K562 (cell line): Measurements from ENCODE around the gene UBE2D3. TPM values are rescaled to one million over a fixed set of nuclear protein-coding genes. Genes with fewer than 3 reads are reported as not detected.

Experiments
- FOXA3 ChIP-seq, 2 experiments: fragments of 450-650 bp in 1 of 2; sonication (generic) in 1 of 2; formaldehyde crosslinking; IDR thresholded peaks in 1 of 2; conservative IDR thresholded peaks in 1 of 2; 2 replicates each; pipeline versions ENCODE4 v1.4.0 to v1.8.0; 2020 to 2022; ENCODE audit warnings: mild to moderate bottlenecking in 2 of 2, missing genetic modification reagents in 1 of 2
- GATAD2A ChIP-seq: fragments of 450-650 bp; IDR thresholded peaks from 2 replicates; pipeline ENCODE4 v1.6.1; 2017
- KAT2B ChIP-seq: IDR thresholded peaks from one replicate; pipeline ENCODE4 v1.6.1; 2012; ENCODE audit warnings: low read depth, mild to moderate bottlenecking, control low read depth, inconsistent platforms, low read length, moderate library complexity
- TEAD4 ChIP-seq, 2 experiments: sonication (generic) in 1 of 2; formaldehyde crosslinking in 1 of 2; IDR thresholded peaks; 2 replicates each; pipeline versions ENCODE4 v1.6.1 to v1.8.0; 2012 to 2022; ENCODE audit warnings: borderline replicate concordance in 1 of 2, inconsistent platforms in 1 of 2, low read length in 1 of 2, mild to moderate bottlenecking in 1 of 2, missing genetic modification reagents in 1 of 2
- ZBTB40 ChIP-seq, 2 experiments: fragments of 450-650 bp in 1 of 2; sonication (generic) in 1 of 2; formaldehyde crosslinking in 1 of 2; IDR thresholded peaks; 2 replicates each; pipeline versions ENCODE4 v1.7.1 to v1.9.0; 2016 to 2022; ENCODE audit warnings: inconsistent platforms in 1 of 2, mild to moderate bottlenecking in 1 of 2, missing genetic modification reagents in 1 of 2
- polyA plus RNA-seq, 8 experiments: library from polyadenylated mRNA; depleted of rRNA in 4 of 8; stranded (reverse) in 5 of 8; unstranded in 3 of 8; fragments of >200 nt; fragmentation: Nextera tagmentation in 2 of 8; fragmentation: Illumina TruSeq in 1 of 8; extraction: Ambion mirVana in 2 of 8; extraction: Trizol in 1 of 8; gene quantifications; 2 replicates each; pipeline versions ENCODE4 v1.2.1 to v1.2.3, GENCODE V29; 2011 to 2014; ENCODE audit warnings: inconsistent platforms in 1 of 8, missing spikeins in 1 of 8
- total RNA-seq, 7 experiments: library from RNA; depleted of rRNA in 6 of 7; stranded (reverse); fragments of >200 nt in 6 of 7; fragmentation: Illumina TruSeq in 2 of 7; extraction: Trizol in 2 of 7; gene quantifications; 2 replicates each; pipeline versions ENCODE4 v1.2.1 to v1.2.3, GENCODE V29; 2011 to 2021; ENCODE audit warnings: low replicate concordance in 1 of 7

The UBE2D3 gene
- total and polyA plus RNA-seq, 9 of the 15 experiments (the other 6 are each of a cell fraction or from before 2014, with no cell fraction given) = 191 to 618 (median 292) TPM

DNA sequence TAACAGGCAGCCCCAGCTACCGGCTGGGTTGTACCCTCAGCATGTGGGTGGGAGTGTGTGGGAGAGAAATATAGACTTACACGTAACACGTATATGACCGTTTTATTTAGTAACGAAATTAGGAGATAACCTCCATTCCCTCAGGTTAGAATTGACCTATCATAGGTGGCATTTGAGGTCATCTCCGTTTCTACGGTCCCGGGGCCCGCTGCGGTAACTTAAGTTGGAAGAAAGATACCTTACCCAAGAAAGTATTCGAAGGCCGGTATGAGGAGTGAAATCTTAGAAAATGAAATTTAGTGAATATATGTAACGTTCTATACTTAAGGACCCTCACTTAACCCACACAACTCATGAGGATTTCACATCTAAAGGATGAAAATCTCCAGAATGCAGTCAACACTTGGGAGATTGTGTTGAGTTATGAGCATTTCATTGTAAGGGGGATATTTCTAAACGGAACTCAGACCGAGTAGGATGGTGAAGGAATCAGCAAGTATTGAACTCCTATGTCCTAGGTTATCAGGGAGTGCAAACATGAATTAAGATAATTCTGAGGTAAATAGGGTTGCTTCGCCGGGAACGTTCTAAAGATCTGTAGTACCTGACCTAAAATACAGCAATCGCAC, 42.3 kb upstream of the UBE2D3 start (continued):
- TF ChIP-seq ZBTB40 (IDR thresholded peaks at IDR 0.05) (no peak), ZBTB40 (CRISPR knock-in tag; IDR thresholded peaks at IDR 0.05) (no peak), FOXA3 (CRISPR knock-in tag; conservative IDR thresholded peaks at IDR 0.05 in 1 of 2, IDR thresholded peaks at IDR 0.05 in 1 of 2) (0 out of 4 replicates have a peak, but pooled peaks of 1 of the 2 experiments have one; percentile 61), KAT2B (no peak), TEAD4 (IDR thresholded peaks at IDR 0.05; ENCODE audit: low read length) (peak; percentile 62), TEAD4 (CRISPR knock-in tag; IDR thresholded peaks at IDR 0.05; ENCODE audit: borderline replicate concordance) (no peak), GATAD2A (no peak)
- TF ChIP-seq, all 486 proteins: peak for 16
